ENCODE data around the gene RAPGEF1.

GRCh38 chr9:131594906-131595665 lies 144.8 kb downstream of the RAPGEF1 start:
- TF ChIP-seq SIN3A (IDR thresholded peaks at IDR 0.05; ENCODE audit: borderline replicate concordance, insufficient read depth, low read length) (no peak), POLR2AphosphoS5 (IDR thresholded peaks at IDR 0.05; ENCODE audit: low read depth, low read length) (no peak)
